Caco-2 (cell line): Measurements from ENCODE around the gene CIAO2A. TPM values are rescaled to one million over a fixed set of nuclear protein-coding genes. Genes with fewer than 3 reads are reported as not detected.

Source experiments
- BruUV-seq: library from RNA; stranded (reverse); fragments of 400-500 nt; replicated peaks from 2 replicates; lab custom pipeline; 2021; lab: Mats Ljungman, UMichigan
- CTCF ChIA-PET: fragments of 300-600 bp; sonication (Branson Sonifier 250); formaldehyde crosslinking; loops from one replicate; lab custom pipeline; 2022; ENCODE audit warnings: antibody characterized with exemption; lab: Charles Lee
- POLR2A ChIA-PET: fragments of 300-600 bp; sonication (Branson Sonifier 250); formaldehyde crosslinking; loops from one replicate; lab custom pipeline; 2022; ENCODE audit warnings: antibody characterized with exemption; lab: Charles Lee
- DNase-seq, 2 experiments: peaks; one replicate each; pipeline versions ENCODE4 v3.0.0 to v3.0.0-alpha.2; 2020 to 2022
- H3K27me3 ChIP-seq: replicated peaks from 2 replicates; pipeline ENCODE4 v1.6.0; 2011; ENCODE audit warnings: low read length; ENCODE audit not compliant: control insufficient read depth, insufficient read depth
- H3K36me3 ChIP-seq: 2 replicates; pipeline ENCODE4 v1.5.1; 2011; ENCODE audit warnings: low read length; ENCODE audit not compliant: control insufficient read depth, insufficient read depth
- H3K4me1 ChIP-seq: fragments of 250-450 bp; sonication (Bioruptor Pico); 2 replicates; pipeline ENCODE4 v1.5.1; 2020; ENCODE audit warnings: mild to moderate bottlenecking
- H3K4me3 ChIP-seq: 2 replicates; pipeline ENCODE4 v1.5.1; 2011; ENCODE audit warnings: low read depth, mild to moderate bottlenecking, control low read depth, low read length
- H3K9me3 ChIP-seq: fragments of 250-450 bp; sonication (Bioruptor Pico); 2 replicates; pipeline ENCODE4 v1.5.1; 2020; ENCODE audit warnings: mild to moderate bottlenecking, moderate library complexity
- H3K27ac Mint-ChIP-seq: one replicate; pipeline ENCODE4 v1.8.0; 2022; ENCODE audit warnings: mixed read lengths; ENCODE audit not compliant: unreplicated experiment
- H3K27me3 Mint-ChIP-seq: one replicate; pipeline ENCODE4 v1.8.0; 2022; ENCODE audit warnings: mixed read lengths; ENCODE audit not compliant: insufficient read depth, unreplicated experiment
- H3K36me3 Mint-ChIP-seq: one replicate; pipeline ENCODE4 v1.8.0; 2022; ENCODE audit warnings: mild to moderate bottlenecking, mixed read lengths; ENCODE audit not compliant: insufficient read depth, unreplicated experiment
- H3K4me1 Mint-ChIP-seq: one replicate; pipeline ENCODE4 v1.8.0; 2022; ENCODE audit warnings: low read depth, mixed read lengths; ENCODE audit not compliant: unreplicated experiment
- H3K4me3 Mint-ChIP-seq: one replicate; pipeline ENCODE4 v1.8.0; 2022; ENCODE audit warnings: mild to moderate bottlenecking, moderate library complexity, mixed read lengths; ENCODE audit not compliant: unreplicated experiment
- H3K9me3 Mint-ChIP-seq: one replicate; pipeline ENCODE4 v1.8.0; 2022; ENCODE audit warnings: mixed read lengths; ENCODE audit not compliant: unreplicated experiment
- CTCF ChIP-seq, 2 experiments: fragments of 200-600 bp in 1 of 2; IDR thresholded peaks; 1 replicate in 1 of 2; 2 replicates in 1 of 2; pipeline versions ENCODE4 v1.5.1 to v1.8.0; 2011 to 2022; ENCODE audit warnings: antibody characterized with exemption in 1 of 2, control low read depth in 1 of 2, inconsistent platforms in 1 of 2, low read depth in 1 of 2, low read length in 1 of 2, mild to moderate bottlenecking in 1 of 2, moderate library complexity in 1 of 2; ENCODE audit not compliant: insufficient read depth in 1 of 2, severe bottlenecking in 1 of 2, unreplicated experiment in 1 of 2
- intact Hi-C: fragments of 100-400 bp; cut with micrococcal nuclease; formaldehyde crosslinking; loops from one replicate; pipeline ENCODE4 v1.10.0; 2022; ENCODE audit not compliant: unreplicated experiment
- total RNA-seq: library from RNA; stranded (reverse); gene quantifications from 2 replicates; pipeline ENCODE4 v1.2.3, GENCODE V29; 2022

CIAO2A gene
- total RNA-seq, 1 experiment from 2014 or later: 61.6 TPM

GRCh38 chr15:64038878-64039610, 54.6 kb downstream of the CIAO2A start:
- H3K27me3 ChIP-seq: no peaks in the 10 kb centered on the region

GRCh38 chr15:64037966-64038365, 55.7 kb downstream of the CIAO2A start:
- no peak overlapping the region for H3K4me3 Mint-ChIP-seq
- intact Hi-C loops: no loop called here
- no peaks in the 10 kb centered on the region for H3K36me3 Mint-ChIP-seq
- ChIA-PET POLR2A (interaction anchor here (0.6 kb wide), 1 partner anchor 90 kb away, joined by 15 read pairs; no protein-coding TSS in a partner anchor), CTCF (no interaction called here)
- H3K9me3 Mint-ChIP-seq: no peaks in the 10 kb centered on the region
- Histone ChIP-seq H3K4me1 (no peaks in the 10 kb centered on the region), H3K36me3 (no peaks in the 10 kb centered on the region), H3K9me3 (no peaks in the 10 kb centered on the region), H3K27me3 (no peaks in the 10 kb centered on the region), H3K4me3 (no peak overlapping the region)
- DNase-seq: no peak
- no peaks in the 10 kb centered on the region for H3K27me3 Mint-ChIP-seq
- no TSS peak for BruUV-seq
- TF ChIP-seq CTCF (IDR thresholded peaks at IDR 0.05; ENCODE audit: insufficient read depth in 1 of 2, low read depth in 1 of 2, low read length in 1 of 2, severe bottlenecking in 1 of 2, unreplicated experiment in 1 of 2): no peak
- no peaks in the 10 kb centered on the region for H3K4me1 Mint-ChIP-seq
- H3K27ac Mint-ChIP-seq: no peak overlapping the region

More at GRCh38 chr15:64038878-64039610, 54.6 kb downstream of the CIAO2A start:
- Mint-ChIP-seq H3K4me3 (no peak overlapping the region), H3K9me3 (no peaks in the 10 kb centered on the region), H3K36me3 (no peaks in the 10 kb centered on the region), H3K4me1 (no peaks in the 10 kb centered on the region), H3K27me3 (no peaks in the 10 kb centered on the region), H3K27ac (no peak overlapping the region)
- Histone ChIP-seq H3K4me3 (no peak overlapping the region), H3K9me3 (no peaks in the 10 kb centered on the region), H3K4me1 (no peaks in the 10 kb centered on the region), H3K36me3 (no peaks in the 10 kb centered on the region)
- TF ChIP-seq CTCF (IDR thresholded peaks at IDR 0.05; ENCODE audit: insufficient read depth in 1 of 2, low read depth in 1 of 2, low read length in 1 of 2, severe bottlenecking in 1 of 2, unreplicated experiment in 1 of 2): no peak
- BruUV-seq: no TSS peak
- intact Hi-C loops: no loop called here
- ChIA-PET CTCF (no interaction called here), POLR2A (no interaction called here)
- no peak for DNase-seq

GRCh38 chr15:64037116-64037515, 56.5 kb downstream of the CIAO2A start:
- Mint-ChIP-seq H3K36me3 (no peaks in the 10 kb centered on the region), H3K4me1 (no peaks in the 10 kb centered on the region), H3K27ac (no peak overlapping the region), H3K9me3 (no peaks in the 10 kb centered on the region), H3K4me3 (no peak overlapping the region), H3K27me3 (no peaks in the 10 kb centered on the region)
- CTCF ChIA-PET: no interaction called here
- no peaks in the 10 kb centered on the region for H3K27me3 ChIP-seq
- no peak for TF ChIP-seq CTCF (IDR thresholded peaks at IDR 0.05; ENCODE audit: insufficient read depth in 1 of 2, low read depth in 1 of 2, low read length in 1 of 2, severe bottlenecking in 1 of 2, unreplicated experiment in 1 of 2)
- no TSS peak for BruUV-seq
- POLR2A ChIA-PET: no interaction called here
- no peaks in the 10 kb centered on the region for H3K4me1 ChIP-seq
- H3K36me3 ChIP-seq: no peaks in the 10 kb centered on the region
- H3K4me3 ChIP-seq: no peak overlapping the region
- no peak for DNase-seq
- intact Hi-C loops: no loop called here
- H3K9me3 ChIP-seq: no peaks in the 10 kb centered on the region
